ENCODE data around the gene PDE1C. TPM values are rescaled to one million over a fixed set of nuclear protein-coding genes. Genes with fewer than 3 reads are reported as not detected.
A peak's percentile ranks its signal among the peaks of the same experiment; 100 is the strongest.

PDE1C gene
- total and polyA plus RNA-seq, 2 of the 4 experiments (the other 2 are of a cell fraction) = 14.2 to 61.5 TPM

- no peak for TF ChIP-seq MAZ (IDR thresholded peaks at IDR 0.05; ENCODE audit: borderline replicate concordance, low read depth, low read length)
- no peak for TF ChIP-seq RFX5 (IDR thresholded peaks at IDR 0.05; ENCODE audit: low read depth, low read length)
- no peak for TF ChIP-seq CHD1 (IDR thresholded peaks at IDR 0.05; ENCODE audit: low read depth, low read length)
- TF ChIP-seq BHLHE40 (IDR thresholded peaks at IDR 0.05; ENCODE audit: low read depth, low read length) = no peak
- TF ChIP-seq RAD21 (IDR thresholded peaks at IDR 0.05; ENCODE audit: low read length) = no peak
- no peak for TF ChIP-seq CTCF (conservative IDR thresholded peaks at IDR 0.05; ENCODE audit: low read depth, low read length)
- no peak for TF ChIP-seq USF2 (IDR thresholded peaks at IDR 0.05; ENCODE audit: low read depth, low read length)
- TF ChIP-seq FOS (IDR thresholded peaks at IDR 0.05; ENCODE audit: low read depth, low read length) = no peak
- no peak for TF ChIP-seq NFE2L2 (IDR thresholded peaks at IDR 0.05; ENCODE audit: low read depth, low read length)
- no peak for TF ChIP-seq RCOR1 (IDR thresholded peaks at IDR 0.05; ENCODE audit: insufficient replicate concordance, low read length)
- no peak for TF ChIP-seq SMC3 (IDR thresholded peaks at IDR 0.05; ENCODE audit: low read depth, low read length)
- TF ChIP-seq ELK1 (IDR thresholded peaks at IDR 0.05; ENCODE audit: borderline replicate concordance, low read depth, low read length) = no peak
- TF ChIP-seq POLR2A (IDR thresholded peaks at IDR 0.05; ENCODE audit: low read depth, low read length) = no peak
These were observed 144.3 kb downstream of the PDE1C start for GRCh38 chr7:31925753-31926454.

More at GRCh38 chr7:31925753-31926454, 144.3 kb downstream of the PDE1C start:
- no peak for DNase-seq
- Histone ChIP-seq H3K4me2 (ENCODE audit: low read depth, low read length) (no peak overlapping the region), H4K91ac (ENCODE audit: insufficient read depth, low read depth, low read length) (no peak overlapping the region), H3K4me3 (ENCODE audit: insufficient read depth, low read depth, low read length) (no peak overlapping the region), H2AK5ac (ENCODE audit: low read depth, low read length) (no peak overlapping the region), H3K23ac (ENCODE audit: low read depth, low read length) (no peak overlapping the region), H3K9me1 (ENCODE audit: insufficient read depth, low read length) (no peaks in the 10 kb centered on the region), H2AFZ (replicated peaks; ENCODE audit: low read length, poor library complexity) (no peak overlapping the region), H3K4ac (ENCODE audit: low read depth, low read length) (no peak overlapping the region), H2BK5ac (ENCODE audit: low read depth, low read length, poor library complexity, severe bottlenecking) (peak overlapping the region; percentile 19), H3K9ac (ENCODE audit: low read depth, low read length) (no peak overlapping the region), H3K27ac (ENCODE audit: insufficient read depth, low read length) (no peak overlapping the region), H4K5ac (ENCODE audit: low read depth, low read length) (no peak overlapping the region), H3K56ac (ENCODE audit: extremely low read depth, insufficient read depth, low read length) (no peak overlapping the region), H3K79me1 (ENCODE audit: low read depth in 1 of 2, low read length in 2 of 2) (peaks cover 3 to 10% of the 10 kb centered on the region in 2 experiments; a peak in 2 of 4 replicates), H4K8ac (ENCODE audit: low read depth in 2 of 2, low read length in 2 of 2) (no peak overlapping the region), H2AK9ac (replicated peaks; ENCODE audit: low read depth, low read length, poor library complexity) (no peak overlapping the region), H3K9me3 (ENCODE audit: control insufficient read depth, insufficient read depth, low read length) (no peaks in the 10 kb centered on the region), H3K18ac (ENCODE audit: low read depth, low read length) (no peak overlapping the region), H3K14ac (replicated peaks; ENCODE audit: low read depth, low read length) (no peak overlapping the region), H4K20me1 (ENCODE audit: insufficient read depth, low read length) (no peaks in the 10 kb centered on the region), H3K36me3 (ENCODE audit: control insufficient read depth, insufficient read depth, low read length) (no peaks in the 10 kb centered on the region), H3K4me1 (ENCODE audit: control insufficient read depth, insufficient read depth, low read length) (no peaks in the 10 kb centered on the region), H3K27me3 (ENCODE audit: control insufficient read depth, insufficient read depth, low read length) (no peaks in the 10 kb centered on the region), H2BK20ac (ENCODE audit: low read depth, low read length) (0 out of 2 replicates have a peak overlapping the region, but pooled peaks have one; percentile 24), H2BK15ac (ENCODE audit: low read depth, low read length) (no peak overlapping the region), H2BK120ac (ENCODE audit: low read depth, low read length) (no peak overlapping the region)
- ChIA-PET POLR2A (ENCODE audit: unreplicated experiment) (no interaction called here), CTCF (no interaction called here)
- dilution Hi-C loops (cut with HindIII; ENCODE audit: low sequenced_read_pairs, unreplicated experiment) (no loop called here), intact Hi-C loops (cut with micrococcal nuclease) (no loop called here), in situ Hi-C loops (cut with MboI; ENCODE audit: low sequenced_read_pairs) (no loop called here)
- WGBS, 2 experiments (ENCODE audit: extremely low coverage in 2 of 2, insufficient read length in 1 of 2) = no CpG with 5 or more reads among the region's 6 CpGs
- BruUV-seq (replicated peaks) = no TSS peak
- ATAC-seq (ENCODE audit: low read depth) = no peak

Measured in IMR-90 (cell line).